Fibroblast of pulmonary artery (primary cell): ENCODE results near the gene ARHGAP6.
A peak's percentile ranks its signal among the peaks of the same experiment; 100 is the strongest.

ENCODE experiments used
- DNase-seq: peaks from one replicate; pipeline ENCODE4 v3.0.0-alpha.2; 2010; ENCODE audit warnings: low read depth
- H3K4me3 ChIP-seq: replicated peaks from 2 replicates; pipeline ENCODE4 v1.5.1; 2011; ENCODE audit warnings: low read depth, mild to moderate bottlenecking, control low read depth, low read length, moderate library complexity
- TF ChIP-seq, protein P1 (sequence below): IDR thresholded peaks from 2 replicates; pipeline ENCODE4 v1.5.1; 2011; ENCODE audit warnings: mild to moderate bottlenecking, control low read depth, low read length, inconsistent platforms; ENCODE audit errors: missing control alignments

The ARHGAP6 gene

DNA sequence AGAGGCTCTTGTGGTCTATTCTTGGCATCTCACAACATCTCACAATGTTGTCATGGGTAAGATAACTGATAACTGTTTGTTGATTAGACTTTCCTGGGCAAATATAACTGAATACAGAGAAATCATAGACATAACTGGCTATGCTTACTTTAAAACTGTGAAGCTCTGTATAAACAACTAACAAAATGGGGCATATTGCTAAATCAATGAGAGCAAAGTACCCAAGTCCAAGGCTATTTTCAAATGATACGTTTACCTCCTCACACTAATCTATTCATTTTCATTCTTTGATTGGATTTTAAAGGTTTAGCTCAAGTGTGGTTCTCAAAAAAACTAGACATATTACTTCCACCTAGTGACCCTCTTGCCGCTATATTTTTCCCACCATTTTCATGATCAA lies 333.9 kb downstream of the ARHGAP6 start:
- TF ChIP-seq, protein P1, sequence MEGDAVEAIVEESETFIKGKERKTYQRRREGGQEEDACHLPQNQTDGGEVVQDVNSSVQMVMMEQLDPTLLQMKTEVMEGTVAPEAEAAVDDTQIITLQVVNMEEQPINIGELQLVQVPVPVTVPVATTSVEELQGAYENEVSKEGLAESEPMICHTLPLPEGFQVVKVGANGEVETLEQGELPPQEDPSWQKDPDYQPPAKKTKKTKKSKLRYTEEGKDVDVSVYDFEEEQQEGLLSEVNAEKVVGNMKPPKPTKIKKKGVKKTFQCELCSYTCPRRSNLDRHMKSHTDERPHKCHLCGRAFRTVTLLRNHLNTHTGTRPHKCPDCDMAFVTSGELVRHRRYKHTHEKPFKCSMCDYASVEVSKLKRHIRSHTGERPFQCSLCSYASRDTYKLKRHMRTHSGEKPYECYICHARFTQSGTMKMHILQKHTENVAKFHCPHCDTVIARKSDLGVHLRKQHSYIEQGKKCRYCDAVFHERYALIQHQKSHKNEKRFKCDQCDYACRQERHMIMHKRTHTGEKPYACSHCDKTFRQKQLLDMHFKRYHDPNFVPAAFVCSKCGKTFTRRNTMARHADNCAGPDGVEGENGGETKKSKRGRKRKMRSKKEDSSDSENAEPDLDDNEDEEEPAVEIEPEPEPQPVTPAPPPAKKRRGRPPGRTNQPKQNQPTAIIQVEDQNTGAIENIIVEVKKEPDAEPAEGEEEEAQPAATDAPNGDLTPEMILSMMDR, result no peak
- no peak for DNase-seq
- no peak overlapping the region for H3K4me3 ChIP-seq

DNA sequence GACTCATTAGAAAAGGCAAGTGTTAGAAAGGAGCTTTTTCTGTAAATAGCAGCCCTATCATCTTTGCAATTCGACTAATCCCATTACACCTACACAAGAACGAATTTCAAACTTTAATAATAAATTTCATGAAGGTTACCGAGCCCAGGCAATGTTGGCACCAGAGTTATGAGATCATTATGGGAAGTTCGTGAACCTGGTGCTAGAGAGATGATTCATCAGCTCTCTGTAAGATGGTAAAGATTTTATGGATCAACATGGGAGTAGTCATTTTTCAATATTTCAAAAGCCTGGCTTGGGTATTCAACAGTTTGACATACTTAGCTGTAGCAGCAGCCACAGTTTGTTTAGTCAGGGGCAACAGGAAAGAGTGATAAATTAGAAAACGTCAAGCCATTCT lies 336.7 kb downstream of the ARHGAP6 start:
- no peak for DNase-seq
- TF ChIP-seq, protein P1, result no peak
- no peak overlapping the region for H3K4me3 ChIP-seq

DNA sequence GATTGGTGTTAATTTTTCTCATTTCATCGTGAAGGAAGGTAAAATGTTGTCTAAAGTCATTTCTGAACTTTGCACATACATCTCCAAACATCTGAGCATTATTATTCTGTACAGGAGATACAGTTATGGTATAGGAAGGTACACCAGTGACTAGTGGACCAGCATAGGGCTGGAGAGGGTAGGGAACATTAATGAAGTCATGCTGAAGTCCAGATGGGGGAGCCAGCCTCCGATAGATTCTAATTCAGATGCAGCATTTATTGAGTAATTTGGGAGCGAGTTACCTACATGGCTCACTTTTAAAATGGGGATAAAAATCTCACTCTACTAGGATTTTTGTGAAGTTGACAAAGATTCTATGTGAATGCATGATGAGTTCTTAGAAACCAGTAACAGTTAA lies 337.6 kb downstream of the ARHGAP6 start:
- DNase-seq, result no peak
- TF ChIP-seq, protein P1, result no peak
- no peak overlapping the region for H3K4me3 ChIP-seq

DNA sequence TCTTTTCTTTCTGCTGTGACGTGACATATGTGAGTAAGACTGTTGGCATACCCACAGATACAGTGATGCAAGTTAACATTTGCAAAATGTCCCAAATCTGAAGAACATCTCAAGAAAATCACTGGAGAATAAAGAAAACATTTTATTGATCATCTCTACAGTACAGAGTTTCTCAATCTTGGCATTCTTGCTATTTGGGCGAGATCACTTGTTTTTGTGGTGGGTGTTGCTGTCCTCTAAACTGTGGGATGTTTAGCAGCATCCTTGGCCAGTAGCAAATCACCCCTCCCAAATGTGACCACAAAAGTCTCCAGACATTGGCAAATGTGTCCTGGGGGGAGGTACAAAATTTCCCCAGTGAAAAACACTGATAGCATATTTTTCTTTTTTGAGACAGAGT lies 343.7 kb downstream of the ARHGAP6 start:
- no peak overlapping the region for H3K4me3 ChIP-seq
- TF ChIP-seq, protein P1, result no peak
- DNase-seq, result peak; percentile 35

DNA sequence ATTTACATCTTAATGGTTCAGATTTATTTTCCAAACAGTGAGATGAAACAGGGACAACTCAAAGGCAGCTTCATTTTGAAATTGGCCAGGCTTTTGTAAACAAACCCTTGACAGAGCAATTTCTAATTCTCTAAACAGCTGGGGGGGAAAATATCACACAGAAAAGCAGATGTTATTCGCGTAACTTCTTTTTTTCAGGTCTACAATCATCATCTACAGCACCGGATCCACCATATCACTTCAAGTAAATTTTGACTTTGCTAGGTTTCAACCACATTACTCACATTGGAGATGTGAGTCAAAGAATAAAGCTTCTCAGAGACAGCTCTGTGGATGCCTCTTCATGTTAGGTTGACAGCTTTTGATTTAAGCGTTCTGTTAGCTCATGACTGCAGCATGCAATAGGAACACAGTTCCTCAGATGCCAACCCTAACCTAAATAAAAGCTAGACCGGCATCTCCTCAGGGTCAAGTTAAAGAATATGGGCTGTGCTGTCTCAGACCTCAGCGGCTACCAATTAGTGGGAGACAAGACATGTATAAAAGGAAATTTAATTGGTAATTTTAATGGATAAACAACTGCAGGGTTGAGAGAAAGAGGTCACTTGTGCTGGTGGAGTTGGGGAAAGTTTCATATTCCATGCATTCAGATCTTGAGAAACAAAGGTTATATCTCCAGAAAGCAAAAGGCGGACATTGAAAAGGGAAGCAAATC lies 345.8 kb downstream of the ARHGAP6 start:
- TF ChIP-seq, protein P1, result no peak
- no peak overlapping the region for H3K4me3 ChIP-seq
- no peak for DNase-seq

DNA sequence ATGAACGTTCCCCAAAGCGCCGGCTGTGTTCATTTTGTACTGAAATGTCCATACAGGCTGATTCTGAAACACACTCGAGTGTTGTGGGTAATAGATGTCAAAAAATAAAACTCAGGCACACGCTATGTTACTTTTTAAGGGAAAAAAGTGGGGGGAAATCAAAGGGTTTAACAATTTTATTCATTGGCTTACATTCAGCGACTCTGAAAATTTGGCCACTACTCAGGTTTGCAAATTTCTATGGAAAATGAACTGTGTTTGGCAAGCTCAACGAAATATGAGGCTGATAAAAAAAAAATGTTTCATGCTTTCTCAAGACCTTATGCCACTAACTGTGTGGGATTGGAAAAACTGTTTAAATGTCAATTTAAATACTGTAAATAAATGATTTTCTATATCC lies 354.0 kb downstream of the ARHGAP6 start:
- TF ChIP-seq, protein P1, result no peak
- DNase-seq, result no peak
- H3K4me3 ChIP-seq, result no peak overlapping the region

DNA sequence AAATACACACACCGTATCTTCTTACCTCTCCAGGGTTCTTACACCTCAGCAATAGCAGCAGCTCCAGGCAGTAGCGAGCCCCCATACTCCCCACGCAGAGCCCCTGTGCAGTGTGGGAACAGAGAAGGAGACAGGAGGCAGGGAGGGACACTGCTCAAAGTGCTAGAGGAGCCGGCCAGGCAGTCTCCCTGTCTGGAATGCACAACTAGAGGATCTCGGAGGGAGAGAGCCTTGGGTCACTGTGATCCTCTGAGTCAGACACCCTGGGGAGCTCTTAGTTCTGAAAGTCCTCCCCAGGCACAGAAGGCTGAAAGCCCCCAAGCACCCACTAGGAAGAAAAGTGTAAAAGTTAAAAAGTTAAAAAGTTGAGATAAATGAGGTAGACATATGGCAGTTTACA lies 356.5 kb downstream of the ARHGAP6 start:
- TF ChIP-seq, protein P1, result no peak
- no peak overlapping the region for H3K4me3 ChIP-seq
- DNase-seq, result no peak
